ENCODE measurements around the gene PPRC1. TPM values are rescaled to one million over a fixed set of nuclear protein-coding genes. Genes with fewer than 3 reads are reported as not detected.

The PPRC1 gene
- total and polyA plus RNA-seq, 8 donors = 11.7 to 31.2 (median 19.0) TPM

GRCh38 chr10:102151774-102152544 is 19.1 kb downstream of the PPRC1 start, which contains the start of gene NOLC1:
TSS of gene NOLC1 (plus strand) at chr10:102152389. CDS start at chr10:102152411, 22 bp downstream.
- Histone ChIP-seq H3K4me1 (peaks cover 0 to 12% (median 11%) of the 10 kb centered on the region in 3 donors), H3K27ac (peak within 1 kb of the TSS; percentile 84 to 88 (median 85)), H3K9me3 (no peaks in the 10 kb centered on the region), H3K27me3 (no peaks in the 10 kb centered on the region), H3K36me3 (peaks cover 3 to 17% (median 11%) of the 10 kb centered on the region in 3 donors), H3K4me3 (peak within 1 kb of the TSS; percentile 64 to 95 (median 84))
- ATAC-seq = peak; percentile 94 to 97 (median 96)
- DNase-seq = peak; percentile 98 to 99 (median 98)
- FAIRE-seq = peak; percentile 94
- TF ChIP-seq CTCF (IDR thresholded peaks at IDR 0.05) = no peak
- 4 to 5% methylated on average over 59 of the region's 59 CpGs for WGBS, 2 donors
- intact Hi-C loops (cut with DNase I) = no loop called here

- intact Hi-C loops (cut with DNase I) = no loop called here
- Histone ChIP-seq H3K9me3 (no peaks in the 10 kb centered on the region), H3K36me3 (peaks cover 3 to 21% (median 14%) of the 10 kb centered on the region in 3 donors), H3K4me3 (peak overlapping the region; percentile 64 to 95 (median 84)), H3K27ac (peak overlapping the region; percentile 84 to 88 (median 85)), H3K4me1 (peaks cover 0 to 12% (median 11%) of the 10 kb centered on the region in 3 donors), H3K27me3 (no peaks in the 10 kb centered on the region)
- peak in 1 of 6 donors; percentile 64 for DNase-seq
- ATAC-seq = peak; percentile 29 to 50 (median 36)
- no peak for FAIRE-seq
- TF ChIP-seq CTCF (IDR thresholded peaks at IDR 0.05) = no peak
- WGBS, 2 donors = 0 to 1% methylated on average over 19 of the region's 19 CpGs
Observed at GRCh38 chr10:102152545-102152890, 19.7 kb downstream of the PPRC1 start.

GRCh38 chr10:102153093-102153620 is 20.3 kb downstream of the PPRC1 start:
- no peak for TF ChIP-seq CTCF (IDR thresholded peaks at IDR 0.05)

GRCh38 chr10:102154466-102155116 is 21.8 kb downstream of the PPRC1 start:
- ATAC-seq = no peak
- 89 to 94% methylated on average over 11 of the region's 11 CpGs for WGBS, 2 donors
- no peak overlapping the region for H3K4me3 ChIP-seq
- no peaks in the 10 kb centered on the region for H3K9me3 ChIP-seq
- no peak for TF ChIP-seq CTCF (IDR thresholded peaks at IDR 0.05)
- H3K36me3 ChIP-seq = peaks cover 6 to 29% (median 13%) of the 10 kb centered on the region in 3 donors
- no peak for DNase-seq
- peaks cover 0 to 12% (median 11%) of the 10 kb centered on the region in 3 donors for H3K4me1 ChIP-seq
- intact Hi-C loops (cut with DNase I) = no loop called here
- no peak for FAIRE-seq
- H3K27me3 ChIP-seq = no peaks in the 10 kb centered on the region
- H3K27ac ChIP-seq = no peak overlapping the region

More at GRCh38 chr10:102153093-102153620, 20.3 kb downstream of the PPRC1 start:
- Histone ChIP-seq H3K27ac (peak overlapping the region in 2 of 4 donors; percentile 85 to 88), H3K27me3 (no peaks in the 10 kb centered on the region), H3K36me3 (peaks cover 3 to 28% (median 19%) of the 10 kb centered on the region in 3 donors), H3K9me3 (no peaks in the 10 kb centered on the region), H3K4me3 (peak overlapping the region; percentile 64 to 95 (median 84)), H3K4me1 (peaks cover 0 to 12% (median 11%) of the 10 kb centered on the region in 3 donors)
- ATAC-seq = no peak
- DNase-seq = no peak
- FAIRE-seq = no peak
- 29 to 35% methylated on average over 5 of the region's 5 CpGs for WGBS, 2 donors
- intact Hi-C loops (cut with DNase I) = no loop called here

All from pancreas (tissue), 10 donors.